ENCODE data around the gene CHRM5. TPM values are rescaled to one million over a fixed set of nuclear protein-coding genes. Genes with fewer than 3 reads are reported as not detected.

Gene CHRM5
- polyA plus RNA-seq, 1 donor (not counting 4 experiments of a cell fraction or from before 2014, with no cell fraction given) = 0.01 TPM

DNA sequence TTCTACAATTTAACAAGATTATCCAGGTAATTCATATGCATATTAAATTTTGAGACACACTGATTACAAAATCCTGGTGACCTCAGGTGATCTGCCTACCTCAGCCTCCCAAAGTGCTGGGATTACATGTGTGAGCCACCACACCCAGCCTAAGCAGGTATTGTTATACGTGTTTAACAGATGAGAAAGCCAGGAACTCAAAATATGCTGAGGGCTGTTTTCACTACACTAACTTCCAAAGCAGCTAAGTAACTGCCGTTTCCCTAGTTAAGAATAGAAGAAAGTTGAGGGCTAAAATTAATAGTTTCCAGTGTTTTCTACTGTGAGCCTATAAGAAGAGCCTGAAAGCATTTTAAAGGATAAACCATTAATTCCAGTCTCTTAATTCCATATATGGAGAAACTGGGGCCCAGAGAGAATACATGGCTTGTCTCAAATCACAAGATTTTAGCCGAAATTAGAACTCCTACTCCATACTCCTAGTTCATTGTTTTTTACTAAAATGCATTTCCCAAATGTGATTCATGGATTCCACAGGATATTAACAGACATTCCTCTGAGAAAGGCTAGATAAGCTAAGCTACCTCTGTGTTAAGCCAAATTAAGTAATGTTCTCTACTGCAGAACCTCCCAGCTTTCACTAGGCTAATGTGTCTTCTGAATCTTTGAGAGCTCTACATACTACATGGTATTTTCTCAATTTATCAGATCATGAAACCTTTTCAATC is 87.7 kb downstream of the CHRM5 start:
- Histone ChIP-seq H3K36me3 (ENCODE audit: control insufficient read depth in 2 of 2, extremely low read depth in 1 of 2, insufficient read depth in 2 of 2, low read length in 2 of 2) (no peaks in the 10 kb centered on the region), H3K27ac (ENCODE audit: control insufficient read depth, insufficient read depth, low read length) (no peak overlapping the region), H4K20me1 (ENCODE audit: control insufficient read depth, extremely low read depth, insufficient read depth, low read length) (no peaks in the 10 kb centered on the region), H3K9ac (ENCODE audit: control insufficient read depth, extremely low read depth, insufficient read depth, low read length) (no peak overlapping the region), H3K4me3 (ENCODE audit: control insufficient read depth in 2 of 3, extremely low read depth in 1 of 3, insufficient read depth in 2 of 3, low read depth in 1 of 3, low read length in 3 of 3) (no peak overlapping the region), H3K4me2 (ENCODE audit: control insufficient read depth, extremely low read depth, insufficient read depth, low read depth, low read length) (no peak overlapping the region), H3K4me1 (ENCODE audit: control insufficient read depth, extremely low read depth, insufficient read depth, low read length) (no peaks in the 10 kb centered on the region), H3K27me3 (ENCODE audit: control insufficient read depth, extremely low read depth, insufficient read depth, low read length) (no peaks in the 10 kb centered on the region), H3K79me2 (ENCODE audit: control insufficient read depth, insufficient read depth, low read length) (no peaks in the 10 kb centered on the region), H3K9me3 (ENCODE audit: control insufficient read depth, low read depth, low read length) (no peaks in the 10 kb centered on the region), H2AFZ (ENCODE audit: control insufficient read depth, low read length) (no peak overlapping the region), H3K9me1 (ENCODE audit: control insufficient read depth, extremely low read depth, insufficient read depth, low read length) (peaks cover 2% of the 10 kb centered on the region)
- DNase-seq (ENCODE audit: low read depth, low spot score) = no peak
- dilution Hi-C loops (cut with MboI; ENCODE audit: extremely low pct_ligation_motif_present, low sequenced_read_pairs) = no loop called here
- no peak for FAIRE-seq
- TF ChIP-seq EZH2 (IDR thresholded peaks at IDR 0.05; ENCODE audit: low read length) = no peak
- TF ChIP-seq, protein P1, sequence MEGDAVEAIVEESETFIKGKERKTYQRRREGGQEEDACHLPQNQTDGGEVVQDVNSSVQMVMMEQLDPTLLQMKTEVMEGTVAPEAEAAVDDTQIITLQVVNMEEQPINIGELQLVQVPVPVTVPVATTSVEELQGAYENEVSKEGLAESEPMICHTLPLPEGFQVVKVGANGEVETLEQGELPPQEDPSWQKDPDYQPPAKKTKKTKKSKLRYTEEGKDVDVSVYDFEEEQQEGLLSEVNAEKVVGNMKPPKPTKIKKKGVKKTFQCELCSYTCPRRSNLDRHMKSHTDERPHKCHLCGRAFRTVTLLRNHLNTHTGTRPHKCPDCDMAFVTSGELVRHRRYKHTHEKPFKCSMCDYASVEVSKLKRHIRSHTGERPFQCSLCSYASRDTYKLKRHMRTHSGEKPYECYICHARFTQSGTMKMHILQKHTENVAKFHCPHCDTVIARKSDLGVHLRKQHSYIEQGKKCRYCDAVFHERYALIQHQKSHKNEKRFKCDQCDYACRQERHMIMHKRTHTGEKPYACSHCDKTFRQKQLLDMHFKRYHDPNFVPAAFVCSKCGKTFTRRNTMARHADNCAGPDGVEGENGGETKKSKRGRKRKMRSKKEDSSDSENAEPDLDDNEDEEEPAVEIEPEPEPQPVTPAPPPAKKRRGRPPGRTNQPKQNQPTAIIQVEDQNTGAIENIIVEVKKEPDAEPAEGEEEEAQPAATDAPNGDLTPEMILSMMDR (optimal IDR thresholded peaks at IDR 0.05 in 1 of 3, IDR thresholded peaks at IDR 0.05 in 1 of 3, conservative IDR thresholded peaks at IDR 0.05 in 1 of 3; ENCODE audit: extremely low read depth in 1 of 3, insufficient read depth in 2 of 3, low read length in 3 of 3) = no peak

DNA sequence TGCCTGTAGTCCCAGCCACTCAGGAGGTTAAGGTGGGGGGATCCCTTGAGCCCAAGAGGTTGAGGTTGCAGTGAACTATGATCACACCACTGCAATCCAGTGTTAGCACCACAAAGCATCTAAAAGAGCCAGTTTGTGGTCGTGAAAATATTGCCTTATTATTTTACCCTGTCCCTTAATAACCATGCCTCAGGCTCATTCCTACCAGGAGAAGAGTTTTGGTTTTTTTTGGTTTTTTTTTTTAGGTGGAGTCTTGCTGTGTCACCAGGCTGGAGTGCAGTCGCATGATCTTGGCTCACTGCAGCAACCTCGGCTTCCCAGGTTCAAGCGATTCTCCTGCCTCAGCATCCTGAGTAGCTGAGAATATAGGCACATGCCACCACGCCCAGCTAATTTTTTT is 88.6 kb downstream of the CHRM5 start:
- no peak for TF ChIP-seq EZH2 (IDR thresholded peaks at IDR 0.05; ENCODE audit: low read length)
- TF ChIP-seq, protein P1 (optimal IDR thresholded peaks at IDR 0.05 in 1 of 3, IDR thresholded peaks at IDR 0.05 in 1 of 3, conservative IDR thresholded peaks at IDR 0.05 in 1 of 3; ENCODE audit: extremely low read depth in 1 of 3, insufficient read depth in 2 of 3, low read length in 3 of 3) = no peak

More for the DNA sequence above, 88.6 kb downstream of the CHRM5 start:
- FAIRE-seq = no peak
- Histone ChIP-seq H3K9me1 (ENCODE audit: control insufficient read depth, extremely low read depth, insufficient read depth, low read length) (peaks cover 2% of the 10 kb centered on the region), H3K79me2 (ENCODE audit: control insufficient read depth, insufficient read depth, low read length) (no peaks in the 10 kb centered on the region), H3K9me3 (ENCODE audit: control insufficient read depth, low read depth, low read length) (no peaks in the 10 kb centered on the region), H3K4me1 (ENCODE audit: control insufficient read depth, extremely low read depth, insufficient read depth, low read length) (no peaks in the 10 kb centered on the region), H3K4me2 (ENCODE audit: control insufficient read depth, extremely low read depth, insufficient read depth, low read depth, low read length) (no peak overlapping the region), H2AFZ (ENCODE audit: control insufficient read depth, low read length) (no peak overlapping the region), H3K9ac (ENCODE audit: control insufficient read depth, extremely low read depth, insufficient read depth, low read length) (no peak overlapping the region), H3K27ac (ENCODE audit: control insufficient read depth, insufficient read depth, low read length) (no peak overlapping the region), H3K36me3 (ENCODE audit: control insufficient read depth in 2 of 2, extremely low read depth in 1 of 2, insufficient read depth in 2 of 2, low read length in 2 of 2) (no peaks in the 10 kb centered on the region), H3K4me3 (ENCODE audit: control insufficient read depth in 2 of 3, extremely low read depth in 1 of 3, insufficient read depth in 2 of 3, low read depth in 1 of 3, low read length in 3 of 3) (no peak overlapping the region), H3K27me3 (ENCODE audit: control insufficient read depth, extremely low read depth, insufficient read depth, low read length) (no peaks in the 10 kb centered on the region), H4K20me1 (ENCODE audit: control insufficient read depth, extremely low read depth, insufficient read depth, low read length) (no peaks in the 10 kb centered on the region)
- dilution Hi-C loops (cut with MboI; ENCODE audit: extremely low pct_ligation_motif_present, low sequenced_read_pairs) = no loop called here
- DNase-seq (ENCODE audit: low read depth, low spot score) = no peak
